GM19372 (cell line): ENCODE results near the gene NPTN.

ENCODE experiments used
- ATAC-seq: cut with Tn5 transposase; IDR thresholded peaks from one replicate; pipeline ENCODE4 v1.9.1; 2021; ENCODE audit warnings: mild to moderate bottlenecking, low read depth, moderate library complexity; ENCODE audit not compliant: unreplicated experiment

Gene NPTN

DNA sequence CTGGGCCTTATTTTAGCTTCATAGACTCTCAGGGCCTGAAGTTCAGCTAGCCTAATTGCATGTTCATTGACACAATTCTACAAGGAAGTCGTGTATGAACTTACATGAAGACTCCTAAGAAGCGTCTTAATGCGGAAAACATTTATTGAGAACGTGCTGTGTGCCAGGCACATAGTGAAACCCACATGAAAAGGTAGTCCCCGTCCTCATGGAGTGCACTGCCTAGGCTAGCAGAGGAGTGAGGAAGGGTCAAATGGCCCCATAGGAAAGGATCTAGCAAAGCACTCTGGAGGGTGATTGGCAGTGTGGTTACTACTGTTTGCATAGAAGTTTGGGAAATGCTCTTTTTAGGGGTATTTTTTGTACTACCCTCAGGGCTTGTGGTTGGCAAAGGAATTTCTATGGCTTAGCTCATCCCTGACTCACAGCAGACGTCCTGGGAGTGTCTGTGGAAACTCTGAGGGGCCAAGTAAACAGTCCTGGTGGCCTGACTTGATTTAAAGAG lies 854 bp upstream of the NPTN start:
- ATAC-seq = no peak

- ATAC-seq = peak; percentile 2
Observed at GRCh38 chr15:73632670-73633058, 525 bp downstream of the NPTN start.

GRCh38 chr15:73631915-73632669 lies 1.1 kb downstream of the NPTN start:
- ATAC-seq = no peak

DNA sequence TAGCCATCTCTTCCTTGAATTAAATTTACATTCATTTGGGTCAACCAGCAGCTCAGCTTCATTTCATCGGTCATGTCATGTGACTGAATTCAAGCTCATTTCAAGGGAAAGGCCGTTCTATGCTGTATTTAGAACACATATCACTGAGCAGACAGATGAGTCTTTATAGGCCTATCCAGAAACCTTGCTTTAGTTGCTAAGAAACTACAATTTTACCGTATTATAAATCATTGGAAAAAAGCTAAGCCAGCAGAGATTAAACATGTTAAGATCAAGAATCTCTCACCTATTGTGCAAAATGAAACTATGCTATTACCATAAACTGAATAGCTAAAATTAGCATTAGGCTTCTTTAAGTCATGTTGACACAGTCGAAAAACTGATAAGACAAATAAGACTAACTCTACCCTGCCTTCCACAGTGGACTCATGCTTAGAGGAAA lies 2.2 kb downstream of the NPTN start:
- no peak for ATAC-seq

GRCh38 chr15:73629798-73630429 lies 3.3 kb downstream of the NPTN start:
- no peak for ATAC-seq

- no peak for ATAC-seq
Observed at GRCh38 chr15:73628976-73629797, 4.0 kb downstream of the NPTN start.

DNA sequence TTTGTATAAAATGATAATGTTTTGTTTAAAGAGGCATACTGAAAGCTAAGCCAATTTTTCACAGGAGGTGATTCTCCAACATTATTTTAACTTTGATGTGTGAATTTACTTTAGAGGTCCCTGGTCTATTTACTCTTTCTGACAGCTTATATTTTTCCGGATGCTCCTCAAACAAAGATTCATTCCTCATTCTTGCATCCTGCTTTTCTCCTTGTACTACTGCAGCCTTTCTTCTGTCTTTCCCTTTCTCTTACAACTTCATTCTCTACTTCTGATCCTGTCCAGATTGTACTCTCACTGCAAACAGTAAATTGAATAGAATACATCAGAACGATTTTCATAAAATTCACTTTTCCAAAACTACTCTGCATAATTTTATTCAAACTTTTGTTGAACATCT lies 5.1 kb downstream of the NPTN start:
- no peak for ATAC-seq

GRCh38 chr15:73626072-73626471 lies 7.1 kb downstream of the NPTN start:
- ATAC-seq = no peak

- ATAC-seq = no peak
Observed at GRCh38 chr15:73624530-73624929, 8.7 kb downstream of the NPTN start.

DNA sequence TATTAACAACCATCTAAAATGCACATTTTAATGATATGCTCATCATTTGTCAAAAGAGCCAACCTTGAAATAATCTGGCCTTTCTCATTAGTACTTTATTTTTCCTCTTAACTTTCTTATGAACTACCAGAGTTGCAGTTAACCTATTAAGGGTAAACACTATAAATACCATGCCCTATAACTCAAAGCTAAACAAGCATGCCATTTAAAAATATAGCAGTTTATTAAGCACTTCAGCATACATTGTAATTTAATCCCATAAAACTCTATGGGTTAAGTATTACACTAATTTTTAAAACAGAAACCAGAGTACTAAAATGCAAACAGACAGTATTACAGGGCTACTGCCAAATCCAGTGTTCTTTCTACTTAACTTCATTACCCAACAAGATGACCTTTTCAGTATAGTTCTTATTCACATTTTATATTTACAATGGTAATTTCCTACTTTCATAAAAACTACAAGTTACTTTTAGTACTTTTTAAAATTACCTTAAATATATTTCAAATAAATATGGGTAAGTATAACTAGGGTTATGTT lies 11.8 kb downstream of the NPTN start:
- ATAC-seq = no peak

DNA sequence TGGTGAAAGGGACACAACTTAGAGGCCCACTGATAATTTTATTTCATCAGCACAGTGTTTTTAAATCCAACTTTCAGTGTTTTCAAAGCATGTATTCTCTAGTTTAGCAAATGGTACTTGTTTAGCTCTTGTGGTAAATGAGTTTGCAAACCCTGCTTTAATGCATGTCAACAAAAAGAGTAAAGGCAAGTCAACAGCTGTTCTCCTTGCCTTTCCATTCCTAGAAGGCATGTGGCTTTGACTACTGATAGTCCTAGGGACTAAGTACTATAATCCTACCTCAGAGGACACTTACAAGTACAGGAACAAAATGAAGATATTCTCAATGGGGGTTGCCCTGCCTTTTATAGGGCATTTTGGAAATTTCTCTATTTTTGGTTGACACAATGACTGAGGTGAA lies 13.1 kb downstream of the NPTN start:
- no peak for ATAC-seq

DNA sequence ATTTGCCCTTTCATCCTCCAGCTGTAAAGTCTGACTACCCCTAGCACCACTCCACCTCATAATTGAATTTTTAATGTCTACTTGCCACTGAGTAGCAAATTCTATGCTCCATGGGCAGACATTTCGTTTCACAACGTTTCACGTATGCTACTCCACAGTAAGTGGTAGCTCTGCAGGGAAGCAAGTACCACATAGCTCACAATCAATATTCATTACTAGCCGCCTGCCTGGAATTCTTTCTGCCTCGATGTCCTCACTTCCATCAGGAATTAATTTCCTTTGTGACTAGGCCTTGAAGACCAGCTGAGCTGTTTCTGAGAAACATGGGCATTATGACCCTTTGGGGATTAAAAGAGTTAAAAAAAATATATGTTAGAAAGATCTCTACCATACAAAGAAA lies 15.3 kb downstream of the NPTN start:
- ATAC-seq = no peak

DNA sequence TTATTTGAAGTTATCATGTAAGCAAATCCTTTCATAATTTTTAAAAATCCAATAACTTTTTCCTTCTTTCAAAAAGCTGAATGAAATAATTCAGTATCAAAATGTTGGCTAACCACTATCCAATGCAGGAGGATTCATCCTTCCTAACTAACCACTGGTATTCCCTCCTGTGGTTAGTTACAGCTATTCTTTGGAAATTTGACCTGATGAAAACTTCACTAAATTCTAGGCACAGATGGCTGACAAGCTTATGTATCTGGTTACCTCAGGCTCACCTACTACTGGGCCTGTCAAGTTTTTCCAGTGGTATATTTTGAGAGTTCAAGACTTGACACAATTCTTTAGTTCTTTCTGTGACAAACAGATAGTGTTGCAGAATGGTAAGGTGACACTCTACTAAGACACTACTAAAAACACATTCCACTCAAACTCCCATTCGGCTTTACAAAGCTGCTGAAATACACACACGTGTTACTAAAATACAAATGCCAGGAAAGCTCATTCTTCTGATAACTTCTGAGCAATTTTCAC lies 15.8 kb downstream of the NPTN start:
- no peak for ATAC-seq

DNA sequence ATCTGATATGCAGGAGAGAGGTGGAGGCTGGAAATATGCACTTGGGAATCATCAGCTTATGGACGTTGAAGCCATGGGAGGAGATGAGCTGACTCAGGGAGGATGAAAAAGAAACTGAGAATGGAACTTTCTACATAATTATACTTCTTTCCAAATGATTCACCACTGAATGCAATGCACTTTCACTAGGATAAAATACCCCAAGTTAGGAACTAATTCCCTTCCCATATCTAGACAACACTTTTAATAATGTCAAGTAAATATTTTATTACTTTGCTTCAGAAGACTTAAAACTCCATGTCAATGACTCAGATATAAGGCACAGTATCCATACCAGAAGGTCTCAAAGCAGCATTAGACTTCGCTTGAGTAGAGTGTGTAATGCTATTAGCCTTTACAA lies 24.2 kb downstream of the NPTN start:
- no peak for ATAC-seq

- ATAC-seq = no peak
Observed at GRCh38 chr15:73608475-73608874, 24.7 kb downstream of the NPTN start.

- no peak for ATAC-seq
Observed at GRCh38 chr15:73607843-73608242, 25.3 kb downstream of the NPTN start.

DNA sequence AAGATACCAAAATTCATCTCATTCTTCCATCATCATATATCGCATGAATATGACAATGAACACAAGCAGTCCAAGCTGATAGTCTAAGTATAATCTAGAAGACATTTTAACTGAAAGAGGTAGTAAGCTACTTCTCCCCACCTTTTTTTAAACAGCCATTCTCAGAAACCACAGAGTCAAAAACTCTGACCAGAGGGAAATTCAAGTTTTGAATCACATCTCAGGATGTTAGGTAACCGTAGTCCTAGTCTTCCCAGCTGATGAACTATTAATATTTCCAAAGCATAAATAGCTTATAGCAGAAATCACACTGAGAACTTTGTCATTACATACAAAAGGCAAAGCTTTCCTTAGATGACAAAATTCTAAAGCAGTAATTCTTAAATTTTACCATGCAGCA lies 25.8 kb downstream of the NPTN start:
- ATAC-seq = no peak

DNA sequence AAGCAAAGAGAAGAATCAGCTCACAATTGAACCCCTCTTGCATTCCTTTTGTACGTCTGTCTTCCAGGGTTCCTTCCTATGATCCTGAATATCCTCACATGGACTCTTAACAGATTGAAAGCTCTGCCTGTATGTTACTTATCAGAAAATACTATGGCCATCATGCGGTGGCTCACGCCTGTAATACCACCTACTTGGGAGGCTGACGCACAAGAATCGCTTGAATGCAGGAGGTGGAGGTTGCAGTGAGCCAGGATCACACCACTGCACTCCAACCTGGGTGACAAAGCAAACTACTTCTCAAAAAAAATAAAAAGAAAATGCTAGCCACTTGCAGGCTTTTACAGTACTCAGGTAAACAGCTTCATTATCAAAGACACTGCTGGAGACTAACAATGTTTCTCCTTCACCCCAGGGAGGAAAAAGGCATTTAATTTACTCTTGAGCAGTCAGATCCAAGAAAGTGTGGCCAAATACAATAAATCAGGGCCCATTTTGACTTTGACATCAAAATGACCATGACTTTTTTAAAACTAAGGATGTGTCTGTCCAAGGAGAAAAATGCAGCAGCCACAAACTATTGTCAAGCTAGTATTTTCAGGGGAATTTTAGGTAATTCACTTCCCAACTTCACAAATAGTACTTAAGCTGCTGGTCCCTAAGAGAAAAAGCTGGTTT lies 27.3 kb downstream of the NPTN start:
- ATAC-seq = no peak

DNA sequence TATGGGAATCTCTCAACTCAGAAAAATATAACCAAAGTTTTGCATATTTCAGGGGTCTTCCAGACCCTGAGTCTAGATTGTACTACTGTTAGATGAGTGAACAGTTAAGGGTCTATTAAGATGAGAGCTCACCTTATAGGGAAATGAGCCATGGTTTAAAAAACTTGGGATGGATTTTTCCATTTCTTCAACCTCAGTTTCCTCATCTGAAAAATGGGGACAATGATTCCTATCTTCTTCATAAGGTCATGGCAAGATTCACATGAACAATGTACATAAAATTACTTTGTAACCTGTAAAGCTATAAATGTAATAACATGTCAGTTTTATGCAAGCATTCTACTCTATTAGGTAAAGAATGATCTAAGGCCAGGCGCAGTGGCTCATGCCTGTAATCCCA lies 28.7 kb downstream of the NPTN start:
- ATAC-seq = no peak

DNA sequence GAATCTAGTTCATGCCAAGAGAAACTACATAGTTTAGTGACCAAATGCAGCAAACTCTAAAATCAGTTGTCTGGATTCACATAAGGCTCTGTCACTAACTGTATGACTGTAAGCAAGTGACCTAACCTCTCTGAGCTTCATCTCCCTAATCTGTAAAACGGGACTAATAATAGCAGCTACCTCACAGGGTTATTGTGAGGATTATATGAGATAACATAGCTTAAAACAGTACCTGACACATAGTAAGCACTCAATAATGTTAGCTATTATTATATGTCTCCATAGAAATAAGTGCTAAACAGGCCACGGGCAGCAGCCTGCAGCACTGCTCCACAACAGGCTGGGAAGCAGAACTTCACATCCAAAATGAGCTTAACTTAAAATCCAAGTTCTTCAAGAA lies 30.2 kb downstream of the NPTN start:
- no peak for ATAC-seq
